DND-41 (cell line): ENCODE measurements around the gene TRNP1.

ENCODE experiments used
- ATAC-seq: fragments of 200-7000 bp; cut with Tn5 transposase; 3 replicates; pipeline ENCODE4 v1.9.1; 2021; ENCODE audit warnings: low read depth; ENCODE audit not compliant: insufficient read depth
- DNase-seq: peaks from one replicate; pipeline ENCODE4 v3.0.0-alpha.2; 2020
- H2AFZ ChIP-seq: 2 replicates; pipeline ENCODE4 v1.6.0; 2012; ENCODE audit warnings: low read depth, low read length
- H3K27ac ChIP-seq: 2 replicates; pipeline ENCODE4 v1.5.1; 2012; ENCODE audit warnings: low read length, inconsistent platforms
- H3K27me3 ChIP-seq: fragments of 200-600 bp; sonication (generic); 2 replicates; pipeline ENCODE4 v1.6.0; 2012; ENCODE audit warnings: low read length, mild to moderate bottlenecking, inconsistent platforms; ENCODE audit not compliant: insufficient read depth, poor library complexity
- H3K36me3 ChIP-seq: 2 replicates; pipeline ENCODE4 v1.5.1; 2012; ENCODE audit warnings: low read length, inconsistent platforms; ENCODE audit not compliant: insufficient read depth
- H3K4me1 ChIP-seq: 2 replicates; pipeline ENCODE4 v1.5.1; 2012; ENCODE audit warnings: mild to moderate bottlenecking, low read length; ENCODE audit not compliant: insufficient read depth
- H3K4me2 ChIP-seq: 2 replicates; pipeline ENCODE4 v1.6.0; 2012; ENCODE audit warnings: mild to moderate bottlenecking, moderate library complexity, low read length, inconsistent platforms; ENCODE audit not compliant: insufficient read depth
- H3K4me3 ChIP-seq, 2 experiments: fragments of 200-600 bp in 1 of 2; shearing (Covaris generic) in 1 of 2; 2 replicates each; pipeline ENCODE4 v1.5.1; 2012 to 2016; ENCODE audit warnings: inconsistent platforms in 2 of 2, low read length in 2 of 2, mild to moderate bottlenecking in 2 of 2, low read depth in 1 of 2, moderate library complexity in 1 of 2
- H3K79me2 ChIP-seq: 2 replicates; pipeline ENCODE4 v1.6.0; 2012; ENCODE audit warnings: low read length, inconsistent platforms; ENCODE audit not compliant: insufficient read depth
- H3K9ac ChIP-seq: 2 replicates; pipeline ENCODE4 v1.6.0; 2012; ENCODE audit warnings: low read depth, mild to moderate bottlenecking, inconsistent platforms, low read length, moderate library complexity
- H3K9me3 ChIP-seq: 2 replicates; pipeline ENCODE4 v1.5.1; 2012; ENCODE audit warnings: low read length, moderate library complexity, mild to moderate bottlenecking, inconsistent platforms; ENCODE audit not compliant: insufficient read depth, severe bottlenecking
- H4K20me1 ChIP-seq: 2 replicates; pipeline ENCODE4 v1.6.0; 2012; ENCODE audit warnings: low read length; ENCODE audit not compliant: insufficient read depth
- CTCF ChIP-seq: IDR thresholded peaks from 2 replicates; pipeline ENCODE4 v1.5.1; 2012; ENCODE audit warnings: borderline replicate concordance, low read length, moderate library complexity, mild to moderate bottlenecking; ENCODE audit not compliant: poor library complexity, severe bottlenecking; ENCODE audit errors: extremely low read depth
- EZH2 ChIP-seq: IDR thresholded peaks from 3 replicates; pipeline ENCODE4 v1.6.1; 2012; ENCODE audit warnings: borderline replicate concordance, low read depth, mild to moderate bottlenecking, moderate library complexity, low read length, inconsistent platforms; ENCODE audit not compliant: severe bottlenecking

Gene TRNP1

GRCh38 chr1:27000090-27000816, 6.8 kb downstream of the TRNP1 start:
- H3K27me3 ChIP-seq = peaks cover 3% of the 10 kb centered on the region
- no peaks in the 10 kb centered on the region for H3K9me3 ChIP-seq
- no peak overlapping the region for H3K4me2 ChIP-seq
- no peak for DNase-seq
- TF ChIP-seq CTCF (no peak), EZH2 (no peak)
- H3K79me2 ChIP-seq = no peaks in the 10 kb centered on the region
- no peak overlapping the region for H2AFZ ChIP-seq
- no peak overlapping the region for H3K27ac ChIP-seq
- no peak overlapping the region for H3K9ac ChIP-seq
- peaks cover 8% of the 10 kb centered on the region for H3K4me1 ChIP-seq
- H4K20me1 ChIP-seq = no peaks in the 10 kb centered on the region; the same call in 1 of the 2 replicates
- H3K4me3 ChIP-seq = no peak overlapping the region
- no peak for ATAC-seq
- no peaks in the 10 kb centered on the region for H3K36me3 ChIP-seq

GRCh38 chr1:27000817-27001460, 7.4 kb downstream of the TRNP1 start:
- Histone ChIP-seq H3K4me3 (no peak overlapping the region), H3K36me3 (no peaks in the 10 kb centered on the region), H4K20me1 (no peaks in the 10 kb centered on the region; the same call in 1 of the 2 replicates), H3K27me3 (peaks cover 3% of the 10 kb centered on the region), H2AFZ (no peak overlapping the region), H3K4me2 (no peak overlapping the region), H3K9ac (no peak overlapping the region), H3K79me2 (no peaks in the 10 kb centered on the region), H3K27ac (no peak overlapping the region), H3K4me1 (peaks cover 8% of the 10 kb centered on the region), H3K9me3 (no peaks in the 10 kb centered on the region)
- DNase-seq (no peak), ATAC-seq (no peak)
- no peak for TF ChIP-seq CTCF

- Histone ChIP-seq H3K9ac (no peak overlapping the region), H3K4me1 (peaks cover 8% of the 10 kb centered on the region)
Observed at GRCh38 chr1:27001570-27002360, 8.3 kb downstream of the TRNP1 start.

More at GRCh38 chr1:27001570-27002360, 8.3 kb downstream of the TRNP1 start:
- Histone ChIP-seq H3K9me3 (no peaks in the 10 kb centered on the region), H3K4me2 (no peak overlapping the region), H3K36me3 (no peaks in the 10 kb centered on the region), H3K79me2 (no peaks in the 10 kb centered on the region), H4K20me1 (no peaks in the 10 kb centered on the region; the same call in 1 of the 2 replicates), H3K4me3 (no peak overlapping the region), H2AFZ (no peak overlapping the region), H3K27ac (no peak overlapping the region), H3K27me3 (peaks cover 3% of the 10 kb centered on the region)
- no peak for TF ChIP-seq EZH2
- TF ChIP-seq CTCF = no peak
- DNase-seq = no peak
- no peak for ATAC-seq
